ENCODE measurements around the gene SKP2.

DNA sequence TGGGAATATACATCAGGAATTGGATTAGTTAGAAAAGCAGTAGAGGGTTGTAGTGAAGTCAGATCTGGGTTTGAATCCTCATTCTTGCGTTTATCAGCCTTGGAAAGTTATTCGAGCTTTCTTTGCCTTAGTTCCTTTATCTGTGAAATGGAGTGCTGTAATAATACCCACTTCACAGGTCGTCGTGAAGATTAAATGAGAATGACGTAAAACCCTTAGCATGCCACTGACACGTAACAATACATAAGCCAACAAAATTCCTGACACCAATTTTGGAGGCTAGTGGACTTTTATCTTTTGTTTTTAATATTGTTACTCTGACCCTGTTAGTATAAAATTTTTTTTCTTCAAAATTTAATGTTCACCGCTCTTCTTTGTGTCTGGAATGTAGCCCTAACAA is 3.4 kb downstream of the SKP2 start:
- TF ChIP-seq, protein P1, sequence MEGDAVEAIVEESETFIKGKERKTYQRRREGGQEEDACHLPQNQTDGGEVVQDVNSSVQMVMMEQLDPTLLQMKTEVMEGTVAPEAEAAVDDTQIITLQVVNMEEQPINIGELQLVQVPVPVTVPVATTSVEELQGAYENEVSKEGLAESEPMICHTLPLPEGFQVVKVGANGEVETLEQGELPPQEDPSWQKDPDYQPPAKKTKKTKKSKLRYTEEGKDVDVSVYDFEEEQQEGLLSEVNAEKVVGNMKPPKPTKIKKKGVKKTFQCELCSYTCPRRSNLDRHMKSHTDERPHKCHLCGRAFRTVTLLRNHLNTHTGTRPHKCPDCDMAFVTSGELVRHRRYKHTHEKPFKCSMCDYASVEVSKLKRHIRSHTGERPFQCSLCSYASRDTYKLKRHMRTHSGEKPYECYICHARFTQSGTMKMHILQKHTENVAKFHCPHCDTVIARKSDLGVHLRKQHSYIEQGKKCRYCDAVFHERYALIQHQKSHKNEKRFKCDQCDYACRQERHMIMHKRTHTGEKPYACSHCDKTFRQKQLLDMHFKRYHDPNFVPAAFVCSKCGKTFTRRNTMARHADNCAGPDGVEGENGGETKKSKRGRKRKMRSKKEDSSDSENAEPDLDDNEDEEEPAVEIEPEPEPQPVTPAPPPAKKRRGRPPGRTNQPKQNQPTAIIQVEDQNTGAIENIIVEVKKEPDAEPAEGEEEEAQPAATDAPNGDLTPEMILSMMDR (IDR thresholded peaks at IDR 0.05; ENCODE audit: poor library complexity, severe bottlenecking), result no peak
- TF ChIP-seq POLR2AphosphoS5 (IDR thresholded peaks at IDR 0.05) (no peak), EZH2 (IDR thresholded peaks at IDR 0.05; ENCODE audit: borderline replicate concordance, insufficient read depth, low read length, poor library complexity, severe bottlenecking) (no peak), RAD21 (conservative IDR thresholded peaks at IDR 0.05) (no peak), SMC3 (conservative IDR thresholded peaks at IDR 0.05; ENCODE audit: poor library complexity) (no peak), EP300 (conservative IDR thresholded peaks at IDR 0.05; ENCODE audit: poor library complexity, severe bottlenecking) (no peak), MXI1 (conservative IDR thresholded peaks at IDR 0.05; ENCODE audit: poor library complexity, severe bottlenecking) (no peak), TAF1 (IDR thresholded peaks at IDR 0.05; ENCODE audit: low read depth) (no peak)
- TF ChIP-seq, protein P2, sequence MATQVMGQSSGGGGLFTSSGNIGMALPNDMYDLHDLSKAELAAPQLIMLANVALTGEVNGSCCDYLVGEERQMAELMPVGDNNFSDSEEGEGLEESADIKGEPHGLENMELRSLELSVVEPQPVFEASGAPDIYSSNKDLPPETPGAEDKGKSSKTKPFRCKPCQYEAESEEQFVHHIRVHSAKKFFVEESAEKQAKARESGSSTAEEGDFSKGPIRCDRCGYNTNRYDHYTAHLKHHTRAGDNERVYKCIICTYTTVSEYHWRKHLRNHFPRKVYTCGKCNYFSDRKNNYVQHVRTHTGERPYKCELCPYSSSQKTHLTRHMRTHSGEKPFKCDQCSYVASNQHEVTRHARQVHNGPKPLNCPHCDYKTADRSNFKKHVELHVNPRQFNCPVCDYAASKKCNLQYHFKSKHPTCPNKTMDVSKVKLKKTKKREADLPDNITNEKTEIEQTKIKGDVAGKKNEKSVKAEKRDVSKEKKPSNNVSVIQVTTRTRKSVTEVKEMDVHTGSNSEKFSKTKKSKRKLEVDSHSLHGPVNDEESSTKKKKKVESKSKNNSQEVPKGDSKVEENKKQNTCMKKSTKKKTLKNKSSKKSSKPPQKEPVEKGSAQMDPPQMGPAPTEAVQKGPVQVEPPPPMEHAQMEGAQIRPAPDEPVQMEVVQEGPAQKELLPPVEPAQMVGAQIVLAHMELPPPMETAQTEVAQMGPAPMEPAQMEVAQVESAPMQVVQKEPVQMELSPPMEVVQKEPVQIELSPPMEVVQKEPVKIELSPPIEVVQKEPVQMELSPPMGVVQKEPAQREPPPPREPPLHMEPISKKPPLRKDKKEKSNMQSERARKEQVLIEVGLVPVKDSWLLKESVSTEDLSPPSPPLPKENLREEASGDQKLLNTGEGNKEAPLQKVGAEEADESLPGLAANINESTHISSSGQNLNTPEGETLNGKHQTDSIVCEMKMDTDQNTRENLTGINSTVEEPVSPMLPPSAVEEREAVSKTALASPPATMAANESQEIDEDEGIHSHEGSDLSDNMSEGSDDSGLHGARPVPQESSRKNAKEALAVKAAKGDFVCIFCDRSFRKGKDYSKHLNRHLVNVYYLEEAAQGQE (IDR thresholded peaks at IDR 0.05; ENCODE audit: borderline replicate concordance), result no peak

Data from neural cell (in vitro differentiated cells).